Stimulated activated CD4-positive, alpha-beta T cell treated with anti-CD3 and anti-CD28 coated beads, Interleukin-2, amount 100 ng/mL, for 4 hours (primary cell): Measurements from ENCODE around the gene GRIN3B.
A peak's percentile ranks its signal among the peaks of the same experiment; 100 is the strongest.

Experiments
- DNase-seq: peaks from one replicate; pipeline ENCODE4 v3.0.0-alpha.2; 2020; ENCODE audit warnings: low read depth

Gene GRIN3B

DNA sequence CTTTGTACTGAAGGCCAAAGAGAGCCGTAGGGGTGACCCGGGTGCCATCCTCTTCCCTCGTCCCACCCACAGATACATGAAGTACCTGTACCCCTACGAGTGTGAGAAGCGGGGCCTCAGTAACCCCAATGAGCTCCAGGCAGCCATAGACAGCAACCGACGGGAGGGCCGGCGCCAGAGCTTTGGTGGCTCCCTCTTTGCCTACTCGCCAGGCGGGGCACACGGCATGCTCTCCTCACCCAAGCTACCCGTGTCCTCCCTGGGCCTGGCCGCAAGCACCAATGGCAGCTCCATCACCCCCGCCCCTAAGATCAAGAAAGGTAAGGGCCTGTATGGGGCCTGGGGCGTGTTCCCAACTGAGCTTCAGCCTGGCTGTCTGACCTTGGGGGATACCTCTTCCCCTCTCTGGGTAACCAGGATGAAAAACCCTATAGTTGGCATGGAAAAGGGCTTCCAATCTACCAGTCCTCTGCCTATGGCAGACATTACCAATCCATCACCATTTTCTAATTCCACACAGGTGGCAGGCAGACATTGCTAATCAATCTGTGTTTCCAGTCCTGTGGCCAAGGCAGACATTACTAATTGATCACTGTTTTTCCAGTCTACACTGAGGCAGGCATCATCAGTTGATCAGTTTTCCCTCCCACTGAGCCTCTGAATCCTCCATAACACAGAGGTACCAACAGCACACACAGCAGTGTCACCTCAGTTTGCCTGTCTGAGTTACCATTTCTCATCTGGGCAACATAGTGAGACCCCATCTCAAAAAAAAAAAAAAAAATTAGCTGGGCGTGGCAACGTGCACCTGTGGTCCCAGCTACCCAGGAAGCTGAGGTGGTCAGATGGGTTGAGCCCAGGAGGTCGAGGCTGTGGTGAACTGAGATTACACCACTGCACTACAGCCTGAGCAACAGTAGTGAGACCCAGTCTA is 35.2 kb upstream of the GRIN3B start:
- no peak for DNase-seq

DNA sequence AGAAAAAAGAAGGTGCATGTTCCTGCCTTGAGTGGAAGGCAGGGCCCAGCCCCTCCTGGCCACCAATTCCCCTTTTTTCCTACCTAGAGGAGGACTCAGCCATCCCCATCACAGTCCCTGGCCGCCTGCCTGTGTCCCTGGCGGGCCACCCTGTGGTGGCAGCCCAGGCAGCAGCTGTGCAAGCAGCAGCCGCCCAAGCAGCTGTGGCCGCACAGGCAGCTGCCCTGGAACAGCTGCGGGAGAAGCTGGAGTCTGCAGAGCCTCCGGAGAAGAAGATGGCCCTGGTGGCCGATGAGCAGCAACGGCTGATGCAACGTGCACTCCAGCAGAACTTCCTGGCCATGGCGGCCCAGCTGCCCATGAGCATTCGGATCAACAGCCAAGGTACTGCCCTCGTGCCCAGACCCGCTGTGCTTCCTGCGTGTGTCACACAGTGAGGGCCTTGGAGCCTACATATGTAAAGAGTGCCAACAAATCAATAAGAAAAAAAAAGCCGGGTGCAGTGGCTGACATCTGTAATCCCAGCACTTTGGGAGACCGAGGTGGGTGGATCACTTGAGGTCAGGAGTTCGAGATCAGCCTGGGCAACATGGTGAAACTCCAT is 33.6 kb upstream of the GRIN3B start:
- no peak for DNase-seq

- no peak for DNase-seq
Measured at GRCh38 chr19:970695-971094, 29.5 kb upstream of the GRIN3B start.

GRCh38 chr19:971795-972194 is 28.4 kb upstream of the GRIN3B start:
- no peak for DNase-seq

GRCh38 chr19:972281-972680 is 27.9 kb upstream of the GRIN3B start:
- no peak for DNase-seq

DNA sequence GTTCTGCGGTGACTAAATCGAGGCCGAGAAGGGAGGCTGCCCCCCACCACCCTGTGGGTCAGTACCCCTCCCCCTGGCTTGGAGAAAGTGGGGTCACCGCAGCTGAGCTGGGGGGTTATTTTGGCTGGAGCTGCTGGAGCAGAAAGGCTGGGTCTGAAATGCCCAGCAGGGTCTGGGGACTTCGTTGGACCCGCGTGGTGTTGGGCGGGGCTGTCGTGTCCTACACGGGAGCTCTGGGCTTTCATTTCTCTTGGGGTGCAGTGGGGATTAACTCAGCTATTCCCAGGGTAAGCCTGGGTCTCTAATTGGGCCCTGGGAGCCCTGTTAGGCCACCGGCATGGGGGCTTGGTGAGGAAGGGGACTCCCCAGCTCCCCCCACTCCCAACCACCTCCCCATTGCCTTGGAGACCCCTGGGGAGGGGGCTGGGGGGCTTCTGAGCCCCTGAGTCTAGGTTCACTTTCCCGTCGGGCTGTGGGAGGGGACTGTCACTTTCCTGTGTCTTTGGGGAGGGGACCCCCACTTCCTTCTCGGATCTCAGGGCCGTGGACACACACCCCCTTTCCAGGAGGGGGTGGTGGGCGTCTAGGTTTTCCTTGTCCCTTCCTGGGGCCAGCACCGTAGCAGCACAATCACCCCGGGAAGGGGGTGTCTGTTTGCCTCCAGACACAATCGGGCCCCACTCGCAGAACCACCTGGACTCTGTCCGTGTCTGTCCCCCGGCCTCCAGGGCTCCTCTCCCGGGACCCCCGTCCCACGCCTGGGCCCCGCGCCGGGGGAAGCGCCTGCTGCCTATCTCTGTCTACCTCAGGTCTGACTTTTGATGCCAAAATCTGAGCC is 26.3 kb upstream of the GRIN3B start:
- DNase-seq: no peak

DNA sequence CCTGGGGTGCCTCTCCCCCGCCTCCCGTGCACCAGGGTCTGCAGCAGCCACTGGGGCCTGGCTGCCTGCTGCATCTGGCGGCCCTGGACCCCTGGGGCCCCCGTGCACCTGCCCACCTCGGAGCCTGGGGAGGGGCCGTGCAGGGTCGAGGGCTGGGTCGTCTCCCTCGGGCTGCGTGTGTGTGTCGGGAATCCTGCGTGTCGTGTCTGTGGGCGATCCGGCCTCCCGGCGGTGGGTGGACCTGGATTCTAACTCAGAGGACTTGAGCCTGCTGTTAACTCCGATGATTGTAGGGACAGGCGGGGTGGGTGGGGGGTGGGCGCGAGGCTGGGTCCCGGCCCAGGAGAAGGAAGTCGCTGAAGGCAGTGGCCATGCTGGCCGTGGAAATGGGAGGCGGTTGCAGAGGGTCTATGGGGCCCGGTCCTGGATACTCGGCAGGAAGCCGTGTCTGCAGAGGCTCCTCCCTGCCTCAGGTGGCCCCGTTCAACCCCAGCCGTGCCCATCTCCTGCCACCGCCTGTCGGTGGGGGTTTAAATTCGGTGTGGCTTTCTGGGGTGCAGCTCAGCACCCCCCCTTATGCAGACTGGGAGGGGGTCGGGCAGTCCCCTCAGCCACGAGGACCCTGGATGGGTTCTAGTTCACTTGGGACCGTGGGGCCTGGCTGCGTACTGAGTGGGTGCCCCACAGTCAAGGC is 25.5 kb upstream of the GRIN3B start:
- DNase-seq: no peak

GRCh38 chr19:976476-976875 is 23.7 kb upstream of the GRIN3B start:
- DNase-seq: no peak

GRCh38 chr19:977058-977464 is 23.2 kb upstream of the GRIN3B start:
- DNase-seq: no peak

DNA sequence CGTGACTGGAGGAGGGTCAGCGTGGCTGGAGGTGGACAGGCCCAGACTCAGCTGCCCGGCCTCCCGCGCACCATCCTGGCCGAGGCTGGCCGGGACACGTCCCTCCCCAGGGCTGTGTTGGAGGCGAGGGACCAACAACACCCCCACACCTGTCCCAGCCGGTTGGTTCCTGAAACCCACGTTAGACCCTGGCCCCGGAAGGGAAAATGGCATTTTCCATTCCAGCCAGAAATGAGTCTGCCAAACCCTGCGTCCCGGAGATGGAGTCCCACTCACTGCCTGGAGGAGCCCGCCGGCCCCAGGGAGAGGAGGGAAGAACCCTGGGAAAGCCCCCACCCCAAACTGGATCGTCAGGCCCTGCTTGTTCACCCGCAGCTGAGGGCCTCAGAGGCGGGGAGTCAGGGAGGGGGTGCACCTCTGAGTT is 20.9 kb upstream of the GRIN3B start:
- DNase-seq: no peak

GRCh38 chr19:980133-980998 is 19.9 kb upstream of the GRIN3B start:
- DNase-seq: no peak

GRCh38 chr19:982567-983170 is 17.6 kb upstream of the GRIN3B start:
- DNase-seq: peak; percentile 57

DNA sequence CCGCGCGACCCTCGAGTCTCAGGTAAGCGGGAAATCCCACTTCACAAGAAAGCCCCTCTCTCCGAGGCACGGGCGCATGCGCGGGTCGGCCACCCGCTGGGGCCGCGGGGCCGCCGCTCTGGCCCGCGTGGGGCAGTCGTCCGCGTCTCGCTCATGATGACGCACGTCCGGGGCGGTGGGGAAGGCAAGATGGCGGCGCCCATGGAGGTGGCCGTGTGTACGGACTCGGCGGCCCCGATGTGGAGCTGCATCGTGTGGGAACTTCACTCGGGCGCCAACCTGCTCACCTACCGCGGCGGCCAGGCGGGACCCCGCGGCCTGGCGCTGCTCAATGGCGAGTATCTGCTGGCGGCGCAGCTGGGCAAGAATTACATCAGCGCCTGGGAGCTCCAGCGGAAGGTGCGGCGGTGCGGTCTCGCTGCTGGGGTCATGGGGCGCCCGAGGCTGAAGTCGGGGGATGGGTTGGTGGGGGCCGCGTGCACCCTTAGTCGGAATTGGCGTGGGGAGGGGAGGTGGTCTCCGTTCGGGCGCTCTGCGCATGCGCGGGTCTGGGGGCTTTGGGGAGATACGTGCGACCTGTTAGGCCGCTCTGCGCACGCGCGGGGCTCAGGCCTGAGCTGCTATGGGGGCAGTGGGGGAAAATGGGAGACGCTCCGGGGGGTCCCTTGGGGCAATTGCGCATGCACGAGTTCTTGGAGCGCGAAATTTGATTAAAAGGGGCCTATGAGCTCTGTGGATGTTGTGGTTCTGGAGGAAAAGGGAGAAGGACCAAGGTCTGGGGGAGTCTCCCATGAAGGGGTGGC is 15.9 kb upstream of the GRIN3B start, which contains the start of gene WDR18:
WDR18 (plus strand) TSS at position 181 of the 803 bp plus-strand sequence; CDS start at position 190, 9 bp downstream.
- DNase-seq: peak; percentile 87

- no peak for DNase-seq
Measured at GRCh38 chr19:986083-986482, 14.1 kb upstream of the GRIN3B start.

- DNase-seq: no peak
Measured at GRCh38 chr19:988081-988480, 12.1 kb upstream of the GRIN3B start.

DNA sequence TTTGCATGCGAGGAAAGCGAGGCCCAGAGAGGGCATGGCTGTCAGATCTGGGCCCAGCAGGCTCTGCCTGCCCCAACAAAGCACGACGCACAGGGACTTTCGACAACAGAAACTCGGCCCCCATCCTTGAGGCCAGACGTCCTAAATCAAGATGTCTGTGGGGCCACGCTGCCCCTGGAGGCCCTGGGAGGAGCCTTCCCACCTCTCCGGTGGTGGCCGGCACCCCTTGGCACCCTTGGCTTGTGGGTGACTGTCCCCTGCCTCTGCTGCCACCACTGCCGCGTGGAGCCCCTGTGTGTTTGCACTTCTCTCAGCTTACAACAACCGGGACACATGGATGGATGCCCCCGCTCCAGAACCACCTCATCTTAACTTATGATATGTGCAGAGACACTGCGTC is 11.7 kb upstream of the GRIN3B start:
- no peak for DNase-seq

DNA sequence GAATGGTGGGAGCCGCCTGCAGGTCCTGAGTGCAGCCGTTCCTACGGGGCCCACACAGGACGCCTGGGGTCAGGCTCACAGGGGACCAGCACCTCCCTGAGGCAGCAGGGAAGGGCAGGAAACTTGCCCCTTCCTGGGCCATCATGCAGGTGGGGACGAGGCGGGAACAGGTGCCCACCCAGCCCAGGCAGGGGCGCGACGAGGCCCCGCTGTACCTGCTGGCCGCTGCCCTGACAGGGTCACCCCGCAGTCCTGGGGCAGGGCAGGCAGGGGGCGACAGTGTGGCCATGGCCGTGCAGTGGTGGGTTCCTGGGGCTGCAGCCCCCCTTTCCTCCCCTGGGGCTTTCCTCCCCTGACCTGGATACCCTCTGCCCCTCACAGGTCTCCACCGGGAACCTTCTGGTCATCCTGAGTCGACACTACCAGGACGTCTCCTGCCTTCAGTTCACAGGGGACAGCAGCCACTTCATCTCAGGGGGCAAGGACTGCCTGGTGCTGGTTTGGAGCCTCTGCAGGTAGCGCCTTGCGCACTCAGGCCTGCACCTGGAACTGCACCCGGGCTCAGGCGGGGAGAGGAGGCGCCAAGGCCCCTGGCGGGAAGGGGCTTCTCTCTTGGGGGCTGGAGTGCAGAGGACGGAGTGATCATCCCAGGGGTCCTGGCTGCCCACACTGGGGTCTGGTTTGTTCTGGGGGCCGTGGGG is 10.7 kb upstream of the GRIN3B start:
- no peak for DNase-seq

DNA sequence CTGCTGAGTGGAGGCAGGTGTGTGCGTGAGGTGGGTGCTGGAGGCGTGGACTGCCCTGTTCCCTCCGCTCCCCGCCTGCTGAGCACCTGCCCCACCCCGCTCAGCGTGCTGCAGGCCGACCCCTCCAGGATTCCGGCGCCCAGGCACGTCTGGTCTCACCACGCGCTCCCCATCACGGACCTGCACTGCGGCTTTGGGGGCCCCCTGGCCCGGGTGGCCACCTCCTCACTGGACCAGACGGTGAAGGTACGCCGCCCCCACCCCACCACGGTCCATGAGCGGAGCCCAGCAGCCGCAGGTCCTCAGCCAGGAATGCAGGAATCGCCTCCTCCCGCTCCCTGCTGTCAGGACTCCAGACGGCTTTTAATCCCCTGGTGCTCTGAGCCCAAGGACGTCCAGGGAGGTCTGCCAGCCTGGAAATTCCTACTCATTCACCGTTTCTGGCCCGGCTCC is 10.1 kb upstream of the GRIN3B start:
- DNase-seq: no peak

DNA sequence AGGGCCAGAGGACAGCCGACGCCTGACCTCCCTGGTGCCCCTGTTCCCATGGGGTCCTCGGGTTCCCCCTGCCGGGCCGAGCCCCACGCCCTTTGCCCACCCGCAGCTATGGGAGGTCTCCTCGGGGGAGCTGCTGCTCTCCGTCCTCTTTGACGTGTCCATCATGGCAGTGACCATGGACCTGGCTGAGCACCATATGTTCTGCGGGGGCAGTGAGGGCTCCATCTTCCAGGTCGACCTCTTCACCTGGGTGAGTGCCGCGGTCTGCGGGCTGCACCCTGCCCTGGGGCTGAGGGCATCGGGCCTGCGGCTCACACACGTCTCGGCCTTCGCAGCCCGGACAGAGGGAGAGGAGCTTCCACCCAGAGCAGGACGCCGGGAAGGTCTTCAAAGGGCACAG is 9.5 kb upstream of the GRIN3B start:
- no peak for DNase-seq
